Esophagus squamous epithelium (tissue), 5 donors: ENCODE data around the gene HOXA13. TPM values are rescaled to one million over a fixed set of nuclear protein-coding genes. Genes with fewer than 3 reads are reported as not detected.

Source experiments
- DNase-seq: peaks from one replicate; lab custom pipeline; 2025; lab: John Stamatoyannopoulos, UW
- H3K27ac ChIP-seq, 4 donors: fragments of 200-600 bp; sonication (generic); one replicate each; pipeline ENCODE4 v1.5.1; 2016 to 2019; ENCODE audit warnings: mild to moderate bottlenecking in 1 of 4
- H3K27me3 ChIP-seq, 4 donors: fragments of 200-600 bp; sonication (generic); 1 replicate in 3 of 4; 2 replicates in 1 of 4; pipeline versions ENCODE4 v1.5.1 to v1.6.0; 2017 to 2021; ENCODE audit warnings: antibody characterized with exemption in 1 of 4
- H3K36me3 ChIP-seq, 3 donors: fragments of 200-600 bp; sonication (generic); one replicate each; pipeline ENCODE4 v1.5.1; 2016 to 2019
- H3K4me1 ChIP-seq, 3 donors: fragments of 200-600 bp; sonication (generic); one replicate each; pipeline ENCODE4 v1.5.1; 2017 to 2019
- H3K4me3 ChIP-seq, 4 donors: fragments of 200-600 bp; sonication (generic); 1 replicate in 3 of 4; 2 replicates in 1 of 4; pipeline ENCODE4 v1.5.1; 2016 to 2019; ENCODE audit warnings: mild to moderate bottlenecking in 2 of 4, moderate library complexity in 1 of 4
- H3K9me3 ChIP-seq, 3 donors: fragments of 200-600 bp; sonication (generic); one replicate each; pipeline ENCODE4 v1.5.1; 2016 to 2019
- POLR2A ChIP-seq, 4 donors: fragments of 450-650 bp; IDR thresholded peaks; one replicate each; pipeline ENCODE4 v1.6.1; 2017; ENCODE audit warnings: antibody characterized with exemption in 4 of 4, mild to moderate bottlenecking in 4 of 4, moderate library complexity in 3 of 4
- WGBS, 2 donors: methylation state at CpG; one replicate each; pipeline ENCODE4 v1.1.5; 2018; 5-methylcytosine and 5-hydroxymethylcytosine counted together
- intact Hi-C: fragments of 100-400 bp; cut with DNase I; formaldehyde crosslinking; loops from one replicate; pipeline ENCODE4 v1.15.0; 2022
- total RNA-seq, 4 donors: library from RNA; depleted of rRNA; stranded (reverse); fragments of >200 nt; gene quantifications; one replicate each; pipeline ENCODE4 v1.1.0, GENCODE V29; 2016
- TF ChIP-seq, protein P1 (sequence below), 6 experiments: fragments of 450-650 bp in 4 of 6; fragments of 200-600 bp in 2 of 6; sonication (generic) in 2 of 6; IDR thresholded peaks; one replicate each; pipeline ENCODE4 v1.5.1; 2016 to 2019; ENCODE audit warnings: antibody characterized with exemption in 6 of 6, mild to moderate bottlenecking in 4 of 6, moderate library complexity in 4 of 6
- donor health status: DM: yes; HTN: yes; CAD: no.

Gene HOXA13
- total RNA-seq, 4 donors from 2014 or later = not detected

DNA sequence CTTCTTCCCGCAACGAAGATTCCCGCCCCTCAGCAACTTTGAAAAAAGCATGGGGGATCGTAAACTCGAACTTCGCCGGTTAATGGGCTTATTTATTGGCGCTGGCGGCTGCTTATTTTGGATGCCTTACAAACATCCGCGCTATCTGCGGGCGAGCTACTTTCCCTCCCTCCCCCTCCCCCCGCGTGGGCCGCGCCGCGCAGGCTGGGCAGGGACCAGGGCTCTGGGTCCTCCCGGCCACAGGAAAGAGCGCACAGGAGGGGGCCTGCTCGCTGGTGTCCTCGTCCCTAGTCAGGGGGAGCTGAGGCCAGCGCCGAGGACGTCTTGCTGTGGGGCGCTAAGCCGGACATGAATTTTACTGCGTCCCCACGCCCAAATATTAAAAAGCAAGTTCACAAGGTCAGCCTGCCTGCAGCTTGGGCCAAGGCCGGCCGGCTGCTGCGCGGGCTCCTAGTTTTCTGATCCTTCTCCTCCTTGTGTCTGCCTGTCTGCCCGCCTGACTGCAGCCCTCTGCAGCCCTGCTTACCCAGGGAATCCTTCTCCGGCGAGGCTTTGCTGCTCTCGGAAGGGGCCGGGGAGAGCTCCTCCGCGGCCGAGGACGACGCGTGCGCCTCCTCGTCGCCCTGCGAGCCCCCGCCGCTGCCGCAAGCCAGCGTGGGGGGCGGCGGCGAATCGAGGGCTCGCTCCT lies 26.9 kb downstream of the HOXA13 start:
- peaks cover 29 to 57% (median 34%) of the 10 kb centered on the region in 3 donors for H3K4me1 ChIP-seq
- no peaks in the 10 kb centered on the region for H3K36me3 ChIP-seq
- H3K27me3 ChIP-seq = peaks cover 54 to 100% (median 70%) of the 10 kb centered on the region in 4 donors
- no peak for TF ChIP-seq POLR2A (IDR thresholded peaks at IDR 0.05)
- TF ChIP-seq, protein P1, sequence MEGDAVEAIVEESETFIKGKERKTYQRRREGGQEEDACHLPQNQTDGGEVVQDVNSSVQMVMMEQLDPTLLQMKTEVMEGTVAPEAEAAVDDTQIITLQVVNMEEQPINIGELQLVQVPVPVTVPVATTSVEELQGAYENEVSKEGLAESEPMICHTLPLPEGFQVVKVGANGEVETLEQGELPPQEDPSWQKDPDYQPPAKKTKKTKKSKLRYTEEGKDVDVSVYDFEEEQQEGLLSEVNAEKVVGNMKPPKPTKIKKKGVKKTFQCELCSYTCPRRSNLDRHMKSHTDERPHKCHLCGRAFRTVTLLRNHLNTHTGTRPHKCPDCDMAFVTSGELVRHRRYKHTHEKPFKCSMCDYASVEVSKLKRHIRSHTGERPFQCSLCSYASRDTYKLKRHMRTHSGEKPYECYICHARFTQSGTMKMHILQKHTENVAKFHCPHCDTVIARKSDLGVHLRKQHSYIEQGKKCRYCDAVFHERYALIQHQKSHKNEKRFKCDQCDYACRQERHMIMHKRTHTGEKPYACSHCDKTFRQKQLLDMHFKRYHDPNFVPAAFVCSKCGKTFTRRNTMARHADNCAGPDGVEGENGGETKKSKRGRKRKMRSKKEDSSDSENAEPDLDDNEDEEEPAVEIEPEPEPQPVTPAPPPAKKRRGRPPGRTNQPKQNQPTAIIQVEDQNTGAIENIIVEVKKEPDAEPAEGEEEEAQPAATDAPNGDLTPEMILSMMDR (IDR thresholded peaks at IDR 0.05) = no peak
- intact Hi-C loops = no loop called here
- no peak for DNase-seq
- peak overlapping the region; percentile 19 to 70 (median 46) for H3K4me3 ChIP-seq
- H3K27ac ChIP-seq = no peak overlapping the region
- H3K9me3 ChIP-seq = no peaks in the 10 kb centered on the region
- WGBS, 2 donors = 7 to 17% methylated on average over 11 to 17 of the region's 58 CpGs

DNA sequence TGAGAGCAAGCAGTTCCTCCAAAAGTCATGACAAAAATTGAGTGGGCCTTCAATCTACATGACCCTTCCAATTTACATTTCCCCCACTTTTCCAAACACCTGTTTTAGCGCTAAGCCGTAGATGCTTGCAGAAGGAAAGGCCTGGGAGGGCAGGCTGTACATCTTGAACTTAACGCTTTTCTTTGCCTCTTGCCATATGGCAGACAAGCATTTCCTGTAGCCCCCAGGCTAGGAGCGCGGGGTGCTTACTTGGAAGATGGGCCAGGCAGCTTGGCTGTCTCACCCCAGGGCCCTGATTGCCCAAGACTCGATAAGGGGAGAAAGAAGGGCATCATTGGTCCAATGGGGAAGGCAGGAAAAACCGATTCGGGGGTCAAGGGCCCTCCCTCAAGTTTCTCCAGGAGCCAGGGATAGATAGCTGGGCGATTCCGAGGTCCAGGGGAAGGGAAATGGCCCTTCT lies 27.5 kb downstream of the HOXA13 start:
- H3K4me1 ChIP-seq = peaks cover 29 to 57% (median 34%) of the 10 kb centered on the region in 3 donors
- H3K27me3 ChIP-seq = peaks cover 54 to 100% (median 77%) of the 10 kb centered on the region in 4 donors
- H3K4me3 ChIP-seq = peak overlapping the region in 1 of 4 donors; percentile 70
- DNase-seq = no peak
- intact Hi-C loops = no loop called here
- H3K9me3 ChIP-seq = no peaks in the 10 kb centered on the region
- TF ChIP-seq, protein P1 (IDR thresholded peaks at IDR 0.05) = no peak
- no peak for TF ChIP-seq POLR2A (IDR thresholded peaks at IDR 0.05)
- H3K27ac ChIP-seq = no peak overlapping the region
- 0 to 38% methylated on average over 4 to 6 of the region's 10 CpGs for WGBS, 2 donors
- H3K36me3 ChIP-seq = no peaks in the 10 kb centered on the region

DNA sequence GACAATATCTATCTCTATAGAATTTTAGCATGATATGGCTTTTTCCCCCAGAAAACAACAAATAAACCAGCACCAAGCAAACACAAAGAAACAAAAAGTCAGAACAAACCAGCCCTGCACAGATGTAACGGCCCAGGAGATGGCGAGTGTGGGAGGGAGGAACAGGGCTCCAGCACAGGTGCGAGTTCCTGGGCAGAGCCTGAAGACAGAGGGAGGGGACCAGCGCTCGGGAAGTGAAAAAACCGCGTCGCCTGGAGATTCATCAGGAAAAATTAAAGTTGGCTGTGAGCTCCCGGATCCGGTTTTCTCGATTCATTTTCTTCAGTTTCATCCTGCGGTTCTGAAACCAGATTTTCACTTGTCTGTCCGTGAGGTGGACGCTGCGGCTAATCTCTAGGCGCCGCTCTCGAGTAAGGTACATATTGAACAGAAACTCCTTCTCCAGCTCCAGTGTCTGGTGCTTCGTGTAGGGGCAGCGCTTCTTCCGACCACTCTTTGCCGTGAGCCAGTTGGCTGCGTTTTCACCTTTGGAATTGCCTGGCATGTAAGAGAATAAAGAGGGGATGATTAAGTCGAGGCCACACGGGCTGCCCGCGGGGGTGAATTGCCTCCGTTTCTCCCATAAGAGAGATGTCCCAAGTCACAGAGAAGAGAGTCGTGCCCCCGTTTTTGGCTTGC lies 28.1 kb downstream of the HOXA13 start:
- TF ChIP-seq, protein P1 (IDR thresholded peaks at IDR 0.05) = no peak
- no peak for TF ChIP-seq POLR2A (IDR thresholded peaks at IDR 0.05)
- WGBS, 2 donors = 3 to 7% methylated on average over 19 to 29 of the region's 30 CpGs
- peaks cover 29 to 62% (median 34%) of the 10 kb centered on the region in 3 donors for H3K4me1 ChIP-seq
- DNase-seq = no peak
- intact Hi-C loops = no loop called here
- no peaks in the 10 kb centered on the region for H3K9me3 ChIP-seq
- no peak overlapping the region for H3K27ac ChIP-seq
- no peaks in the 10 kb centered on the region for H3K36me3 ChIP-seq
- H3K4me3 ChIP-seq = peak overlapping the region in 1 of 4 donors; percentile 12
- peaks cover 54 to 100% (median 82%) of the 10 kb centered on the region in 4 donors for H3K27me3 ChIP-seq

DNA sequence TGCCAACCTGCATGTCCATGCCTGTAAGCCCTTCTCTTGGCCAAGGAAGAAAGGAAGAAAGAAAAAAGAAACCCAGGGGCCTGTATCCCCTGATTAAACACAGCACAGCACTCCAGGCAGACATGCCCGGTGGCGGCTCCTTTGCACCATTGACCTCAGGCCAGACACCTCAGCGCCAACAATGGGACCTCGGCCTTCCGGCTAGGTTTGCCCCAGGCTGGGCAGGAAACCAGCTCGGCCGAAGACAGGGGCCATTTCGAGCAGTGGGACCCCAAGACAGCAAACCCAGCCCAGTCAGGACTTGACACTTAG lies 28.6 kb downstream of the HOXA13 start:
- DNase-seq = no peak
- Histone ChIP-seq H3K4me1 (peaks cover 29 to 67% (median 37%) of the 10 kb centered on the region in 3 donors), H3K4me3 (no peak overlapping the region), H3K27me3 (peaks cover 57 to 100% (median 84%) of the 10 kb centered on the region in 4 donors), H3K27ac (no peak overlapping the region), H3K36me3 (no peaks in the 10 kb centered on the region), H3K9me3 (no peaks in the 10 kb centered on the region)
- intact Hi-C loops = no loop called here
- 11 to 17% methylated on average over 2 to 4 of the region's 8 CpGs for WGBS, 2 donors
- no peak for TF ChIP-seq POLR2A (IDR thresholded peaks at IDR 0.05)
- TF ChIP-seq, protein P1 (IDR thresholded peaks at IDR 0.05) = no peak
